Fibroblast of the aortic adventitia (primary cell): ENCODE results near the gene CYP2E1. TPM values are rescaled to one million over a fixed set of nuclear protein-coding genes. Genes with fewer than 3 reads are reported as not detected.
"Not testable (repeated sequence)": the region's sequence is repeated elsewhere in the genome, so short reads cannot be mapped to it uniquely, and the experiment has no call there.

Source experiments
- DNase-seq: peaks from one replicate; pipeline ENCODE4 v3.0.0-alpha.2; 2010; ENCODE audit warnings: low read depth
- H3K4me3 ChIP-seq: 2 replicates; pipeline ENCODE4 v1.5.1; 2011; ENCODE audit warnings: low read depth, mild to moderate bottlenecking, control low read depth, low read length, moderate library complexity
- total RNA-seq: library from RNA; depleted of rRNA; stranded (reverse); fragments of >200 nt; gene quantifications from 2 replicates; pipeline ENCODE4 v1.2.3, GENCODE V29; 2012; ENCODE audit warnings: low replicate concordance

CYP2E1 gene
- total RNA-seq, 1 donor: 0.36 TPM

GRCh38 chr10:133577037-133577436 lies 49.9 kb downstream of the CYP2E1 start:
- not testable (repeated sequence) for H3K4me3 ChIP-seq, DNase-seq

Other genes starting within 250 kb of the CYP2E1 start
- 33.0 and 72.8 TPM in 2 replicates for gene TUBGCP2, start 218.5 kb upstream of the CYP2E1 start, total RNA-seq
- 1.7 and 22.1 TPM in 2 replicates for gene ZNF511, start 218.4 kb upstream of the CYP2E1 start, total RNA-seq
- gene CALY, start 190.5 kb upstream of the CYP2E1 start, total RNA-seq: not detected in 2 replicates
- gene PRAP1, start 180.0 kb upstream of the CYP2E1 start, total RNA-seq: not detected in 2 replicates
- 4.0 and 16.9 TPM in 2 replicates for gene FUOM, start 169.3 kb upstream of the CYP2E1 start, total RNA-seq
- gene ECHS1, start 154.0 kb upstream of the CYP2E1 start, total RNA-seq: 33.0 and 47.3 TPM in 2 replicates
- gene PAOX, start 148.1 kb upstream of the CYP2E1 start, total RNA-seq: 4.9 and 5.4 TPM in 2 replicates
- 19.0 and 25.4 TPM in 2 replicates for gene MTG1, start 133.2 kb upstream of the CYP2E1 start, total RNA-seq
- gene SPRN, start 102.7 kb upstream of the CYP2E1 start, total RNA-seq: 0.18 and 0.82 TPM in 2 replicates
- gene SCART1, start 73.4 kb upstream of the CYP2E1 start, total RNA-seq: 1.6 and 13.5 TPM in 2 replicates
- gene SYCE1, start 38.2 kb downstream of the CYP2E1 start, total RNA-seq: 0.09 TPM in 1 of 2 replicates, not detected in the other
- gene FRG2B, start 99.4 kb downstream of the CYP2E1 start, total RNA-seq: not detected in 2 replicates